WTC11 (cell line): ENCODE data around the gene PITPNC1.

Experiments used
- CTCF ChIP-seq: fragments of 200-600 bp; IDR thresholded peaks from 2 replicates; pipeline ENCODE4 v1.8.0; 2022; ENCODE audit warnings: antibody characterized with exemption
- MAX ChIP-seq: sonication (generic); formaldehyde crosslinking; IDR thresholded peaks from 2 replicates; pipeline ENCODE4 v1.8.0; 2022; ENCODE audit warnings: mild to moderate bottlenecking, missing genetic modification reagents
- TCF7 ChIP-seq: sonication (generic); formaldehyde crosslinking; IDR thresholded peaks from 2 replicates; pipeline ENCODE4 v1.8.0; 2022; ENCODE audit warnings: mild to moderate bottlenecking, low read depth, missing genetic modification reagents, moderate library complexity
- ZNF138 ChIP-seq: sonication (generic); formaldehyde crosslinking; conservative IDR thresholded peaks from 2 replicates; pipeline ENCODE4 v1.8.1; 2022; ENCODE audit warnings: mild to moderate bottlenecking, moderate library complexity, missing genetic modification reagents

GRCh38 chr17:67502151-67502550, 125.1 kb downstream of the PITPNC1 start:
- no peak for TF ChIP-seq CTCF
- TF ChIP-seq MAX, result no peak
- TF ChIP-seq ZNF138 (CRISPR knock-in tag), result no peak
- TF ChIP-seq TCF7 (CRISPR knock-in tag), result no peak
